ENCODE results near the gene AAK1. TPM values are rescaled to one million over a fixed set of nuclear protein-coding genes. Genes with fewer than 3 reads are reported as not detected.
"Not testable (repeated sequence)": the region's sequence is repeated elsewhere in the genome, so short reads cannot be mapped to it uniquely, and the experiment has no call there.

Gene AAK1
- total RNA-seq, 2 donors from 2014 or later = 63.0 to 67.0 TPM

- intact Hi-C loops (cut with DNase I) = loop anchor here in 1 of 2 donors (10.0 kb wide), 1 partner anchor 51 kb away; no protein-coding TSS in a partner anchor
- no peak for DNase-seq (ENCODE audit: low spot score)
Measured at GRCh38 chr2:69583321-69583833, 60.2 kb downstream of the AAK1 start.

DNA sequence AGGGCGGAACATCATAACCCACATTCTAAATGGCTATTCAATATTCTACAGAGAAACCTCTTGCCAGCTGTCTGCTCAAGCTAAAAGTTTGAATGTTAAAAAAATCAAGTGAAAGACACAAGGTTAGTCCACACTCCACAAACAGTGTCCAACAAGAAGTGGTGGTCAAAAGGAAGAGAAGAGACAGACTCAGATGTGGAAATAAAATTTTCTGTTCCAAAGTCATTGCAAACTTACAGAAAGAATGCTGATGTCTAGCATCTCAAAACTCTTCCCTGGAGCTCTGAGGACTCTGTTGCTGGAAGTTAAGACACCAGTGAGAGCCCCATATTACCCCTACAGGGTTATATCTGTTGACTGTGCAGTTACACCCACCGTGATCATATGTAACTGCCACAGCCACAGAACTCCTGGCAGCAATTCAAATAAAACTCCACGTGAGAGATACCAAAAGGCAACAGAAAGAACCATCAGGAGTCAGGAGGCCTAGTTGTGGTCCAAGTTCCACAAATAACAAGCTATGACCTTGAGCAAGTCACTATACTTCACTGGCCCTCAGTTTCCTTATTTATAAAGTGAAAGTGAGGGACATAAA is 60.9 kb downstream of the AAK1 start:
- intact Hi-C loops (cut with DNase I) = loop anchor here in 1 of 2 donors (10.0 kb wide), 1 partner anchor 52 kb away; no protein-coding TSS in a partner anchor
- no peak for DNase-seq (ENCODE audit: low spot score)

DNA sequence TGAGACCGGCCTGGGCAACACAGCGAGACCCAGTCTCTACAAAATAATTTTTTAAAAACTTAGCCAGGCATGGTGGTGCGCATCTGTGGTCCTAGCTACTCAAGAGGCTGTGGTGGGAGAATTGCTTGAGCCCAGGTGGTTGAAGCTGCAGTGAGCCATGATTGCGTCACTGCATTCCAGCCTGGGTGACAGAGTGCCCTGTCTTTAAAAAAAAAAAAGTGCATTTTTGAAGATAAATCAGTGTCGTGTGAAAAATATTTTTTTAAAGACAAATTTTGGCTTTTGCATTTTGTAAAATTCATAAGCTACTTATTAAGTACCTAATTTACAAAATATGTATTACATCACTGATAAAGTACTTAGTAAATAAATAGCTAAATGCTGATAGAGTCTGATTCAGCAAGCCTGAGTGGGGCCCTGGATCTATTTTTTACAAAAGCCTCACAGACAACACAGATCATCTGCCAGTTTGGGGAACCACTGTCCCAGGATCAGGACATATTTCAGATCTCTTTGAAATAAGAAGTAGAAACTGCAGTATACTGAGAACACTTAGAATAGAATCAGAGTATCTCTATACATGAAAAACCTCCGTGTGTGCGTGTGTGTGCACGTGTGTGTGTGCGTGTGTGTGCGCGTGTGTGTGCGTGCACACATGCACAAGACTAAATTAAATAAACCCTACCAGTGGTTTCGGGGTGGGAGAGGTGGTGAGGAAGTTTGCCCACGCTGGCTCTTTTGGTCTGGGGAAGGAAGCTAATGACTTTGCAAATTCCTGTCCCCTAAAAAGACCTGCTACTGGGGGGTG is 61.6 kb downstream of the AAK1 start:
- intact Hi-C loops (cut with DNase I) = loop anchor here in 1 of 2 donors (10.0 kb wide), 1 partner anchor 53 kb away; no protein-coding TSS in a partner anchor
- DNase-seq (ENCODE audit: low spot score) = no peak

DNA sequence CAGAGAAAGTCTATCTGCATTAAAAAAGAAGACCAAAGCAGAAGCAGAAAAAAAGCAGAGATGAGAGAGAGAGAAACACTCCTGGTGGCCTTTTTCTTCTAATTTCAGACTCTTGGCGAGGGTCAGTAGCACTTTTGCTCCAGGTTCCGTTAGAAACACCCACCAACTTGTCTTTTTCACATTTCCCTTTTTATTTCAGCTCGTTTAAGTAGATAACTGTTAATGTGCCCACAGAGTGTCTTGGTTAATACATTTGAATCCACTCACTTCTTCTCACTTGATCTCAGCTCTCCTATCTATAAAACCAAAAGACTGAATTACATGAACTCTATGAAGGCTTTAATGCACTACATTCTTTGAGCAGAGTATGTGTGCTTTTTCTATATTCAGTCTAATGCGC is 63.1 kb downstream of the AAK1 start:
- no peak for DNase-seq (ENCODE audit: low spot score)
- intact Hi-C loops (cut with DNase I) = loop anchor here in 1 of 2 donors (10.0 kb wide), 1 partner anchor 54 kb away; no protein-coding TSS in a partner anchor

GRCh38 chr2:69579536-69579935 is 64.0 kb downstream of the AAK1 start:
- intact Hi-C loops (cut with DNase I) = no loop called here
- DNase-seq (ENCODE audit: low spot score) = no peak

GRCh38 chr2:69578198-69578540 is 65.4 kb downstream of the AAK1 start:
- DNase-seq (ENCODE audit: low spot score) = no peak
- intact Hi-C loops (cut with DNase I) = loop anchor here in 1 of 2 donors (1.0 kb wide), 1 partner anchor 18 kb away; no protein-coding TSS in a partner anchor

GRCh38 chr2:69577467-69578197 is 65.9 kb downstream of the AAK1 start:
- DNase-seq (ENCODE audit: low spot score) = no peak
- intact Hi-C loops (cut with DNase I) = loop anchor here in 1 of 2 donors (1.0 kb wide), 1 partner anchor 19 kb away; no protein-coding TSS in a partner anchor

- no peak for DNase-seq (ENCODE audit: low spot score)
- intact Hi-C loops (cut with DNase I) = no loop called here
Measured at GRCh38 chr2:69576880-69577279, 66.7 kb downstream of the AAK1 start.

DNA sequence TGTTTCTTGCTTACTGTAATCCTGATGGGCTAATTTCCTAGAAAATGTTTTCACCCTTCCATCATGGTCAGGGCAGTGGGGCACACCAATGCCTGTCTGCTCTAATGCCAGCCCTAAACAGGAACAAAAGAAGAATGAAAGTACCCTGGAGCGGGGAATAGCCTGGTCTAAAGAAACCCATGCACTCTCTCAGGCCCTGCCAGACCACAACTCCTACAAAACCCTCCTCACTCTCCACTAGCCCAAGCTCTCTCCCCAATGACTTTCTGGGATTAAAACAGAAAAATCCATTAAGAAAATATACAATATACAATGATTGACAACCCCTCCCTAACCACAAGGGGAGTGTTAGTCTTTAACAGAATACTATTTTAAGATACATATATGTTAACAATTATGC is 67.6 kb downstream of the AAK1 start:
- intact Hi-C loops (cut with DNase I) = no loop called here
- no peak for DNase-seq (ENCODE audit: low spot score)

DNA sequence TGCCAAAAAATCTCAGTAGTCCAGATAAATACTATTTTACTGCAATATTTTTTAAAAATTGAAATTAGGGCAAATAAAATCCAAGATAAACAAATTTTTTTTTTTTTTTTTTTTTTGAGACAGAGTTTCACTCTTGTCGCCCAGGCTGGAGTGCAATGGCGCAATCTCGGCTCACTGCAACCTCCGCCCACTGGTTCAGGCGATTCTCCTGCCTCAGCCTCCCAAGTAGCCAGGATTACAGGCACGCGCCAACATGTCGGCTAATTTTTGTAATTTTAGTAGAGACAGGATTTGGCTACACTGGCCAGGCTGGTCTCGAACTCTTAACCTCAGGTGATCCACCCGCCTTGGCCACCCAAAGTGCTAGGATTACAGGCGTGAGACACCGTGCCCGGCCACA is 68.2 kb downstream of the AAK1 start:
- intact Hi-C loops (cut with DNase I); DNase-seq (ENCODE audit: low spot score): not testable (repeated sequence)

GRCh38 chr2:69572641-69573040 is 70.9 kb downstream of the AAK1 start:
- no peak for DNase-seq (ENCODE audit: low spot score)
- intact Hi-C loops (cut with DNase I) = no loop called here

- intact Hi-C loops (cut with DNase I) = no loop called here
- DNase-seq (ENCODE audit: low spot score) = no peak
Measured at GRCh38 chr2:69571189-69571588, 72.3 kb downstream of the AAK1 start.

DNA sequence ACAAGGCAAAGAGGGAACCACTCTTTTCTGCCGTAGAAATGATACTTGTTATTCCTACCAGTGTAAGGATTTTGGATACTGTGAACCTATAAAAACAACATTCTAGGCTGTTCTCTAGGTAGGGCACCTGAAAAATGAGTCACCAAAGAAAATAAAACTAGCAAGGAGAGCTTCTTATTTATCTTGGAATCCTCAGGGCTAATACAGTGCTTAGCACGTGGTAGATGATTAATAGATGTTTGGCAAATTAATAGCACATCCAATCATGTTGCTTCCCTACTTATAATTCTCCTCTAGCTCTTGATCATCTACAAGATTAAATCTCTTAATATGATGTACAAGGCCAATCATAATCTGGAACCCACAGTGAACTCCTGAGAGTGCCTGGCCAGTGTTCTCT is 73.1 kb downstream of the AAK1 start:
- no peak for DNase-seq (ENCODE audit: low spot score)
- intact Hi-C loops (cut with DNase I) = no loop called here

GRCh38 chr2:69567909-69568300 is 75.6 kb downstream of the AAK1 start:
- no peak for DNase-seq (ENCODE audit: low spot score)
- intact Hi-C loops (cut with DNase I) = no loop called here

DNA sequence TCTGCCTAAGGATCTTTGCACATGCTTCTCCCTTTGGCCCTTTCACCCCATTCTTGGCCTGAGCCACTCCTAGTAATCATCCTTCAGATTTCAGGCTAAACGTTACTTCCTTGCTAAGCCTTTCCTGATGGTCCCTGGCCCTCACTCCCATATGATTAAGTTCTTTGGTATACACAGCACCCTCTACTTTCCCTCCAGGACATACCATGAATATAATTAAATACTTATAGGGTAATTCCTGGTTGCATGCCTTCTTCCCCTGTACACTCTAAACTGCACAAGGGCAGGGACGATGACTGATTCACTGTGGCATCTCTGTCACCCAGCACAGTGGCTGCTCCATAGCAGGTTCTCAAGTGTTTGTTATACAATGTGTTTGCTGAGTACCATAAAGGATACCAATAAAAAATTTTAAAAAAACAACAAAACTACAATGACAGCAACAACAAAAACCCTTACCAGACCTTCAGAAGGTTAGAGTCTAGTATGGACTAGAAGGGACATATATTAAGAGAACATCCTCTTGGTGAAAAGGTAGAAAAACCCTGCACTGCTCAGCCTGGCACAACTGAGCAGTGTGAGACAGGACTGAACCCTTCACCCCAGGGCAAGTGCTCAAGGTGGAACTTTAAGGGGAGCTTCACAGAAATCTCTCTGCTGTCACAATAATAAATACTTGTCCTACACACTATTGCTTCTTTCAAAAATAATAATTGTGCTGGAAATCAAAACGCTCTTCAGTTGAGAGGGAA is 76.2 kb downstream of the AAK1 start:
- intact Hi-C loops (cut with DNase I) = no loop called here
- DNase-seq (ENCODE audit: low spot score) = no peak

- intact Hi-C loops (cut with DNase I) = no loop called here
Measured at GRCh38 chr2:69566669-69567068, 76.9 kb downstream of the AAK1 start.

GRCh38 chr2:69565431-69565839 is 78.1 kb downstream of the AAK1 start:
- intact Hi-C loops (cut with DNase I) = no loop called here
- no peak for DNase-seq (ENCODE audit: low spot score)

More at GRCh38 chr2:69566669-69567068, 76.9 kb downstream of the AAK1 start:
- no peak for DNase-seq (ENCODE audit: low spot score)

DNA sequence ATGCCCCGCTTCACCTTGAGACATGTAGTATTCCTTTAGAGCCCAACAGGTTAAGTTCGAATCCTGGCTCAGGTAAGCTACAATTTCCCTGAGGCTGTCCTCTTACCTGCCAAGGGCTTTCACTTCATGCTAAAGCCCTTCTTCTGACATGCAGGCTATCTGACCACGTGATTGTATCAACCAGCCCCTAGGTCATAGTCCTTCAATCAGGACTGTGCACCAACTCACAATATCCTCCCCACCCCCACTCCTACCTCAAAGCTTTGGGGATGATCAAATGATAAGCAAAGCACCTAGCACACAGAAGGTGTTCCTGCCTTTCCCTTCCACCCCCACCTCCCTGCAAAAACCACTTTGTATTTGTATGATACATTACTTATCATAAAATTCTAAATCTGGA is 78.9 kb downstream of the AAK1 start:
- no peak for DNase-seq (ENCODE audit: low spot score)
- intact Hi-C loops (cut with DNase I) = no loop called here

DNA sequence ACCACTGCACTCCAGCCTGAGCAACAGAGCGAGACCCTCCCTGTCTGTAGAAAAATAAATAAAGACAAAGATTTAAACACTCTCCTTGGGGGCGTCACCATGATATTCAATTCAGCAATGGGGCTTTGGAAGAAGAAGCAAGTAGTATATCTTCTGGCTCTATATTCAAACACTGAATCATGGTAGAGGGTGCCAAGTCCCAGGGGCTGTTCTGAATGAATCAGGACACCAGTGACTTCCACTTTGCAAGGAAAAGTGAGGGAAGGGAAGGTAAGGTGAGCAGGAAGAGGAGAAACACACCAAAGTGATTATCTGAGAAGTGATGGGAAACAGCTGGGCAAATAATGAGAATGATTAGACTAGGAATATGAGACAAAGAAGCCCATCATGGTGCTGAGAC is 80.5 kb downstream of the AAK1 start:
- intact Hi-C loops (cut with DNase I) = no loop called here
- no peak for DNase-seq (ENCODE audit: low spot score)

Measured in posterior vena cava (tissue), 2 donors.